Glomerular endothelial cell (primary cell): ENCODE data around the gene CPED1. TPM values are rescaled to one million over a fixed set of nuclear protein-coding genes. Genes with fewer than 3 reads are reported as not detected.
"Not testable (repeated sequence)": the region's sequence is repeated elsewhere in the genome, so short reads cannot be mapped to it uniquely, and the experiment has no call there.

ENCODE experiments used
- DNase-seq: peaks from one replicate; pipeline ENCODE4 v3.0.0-alpha.2; 2011; ENCODE audit warnings: low read depth, low spot score; ENCODE audit errors: extremely low read depth
- total RNA-seq: library from RNA; depleted of rRNA; stranded (reverse); fragments of >200 nt; gene quantifications from 2 replicates; pipeline ENCODE4 v1.2.3, GENCODE V29; 2015

CPED1 gene
- total RNA-seq, 1 donor from 2014 or later = 2.3 TPM

GRCh38 chr7:121301446-121302213, 313.1 kb downstream of the CPED1 start:
- DNase-seq = no peak

- no peak for DNase-seq
Measured at GRCh38 chr7:121302214-121302745, 313.8 kb downstream of the CPED1 start.

- DNase-seq = no peak
Measured at GRCh38 chr7:121303422-121304101, 315.1 kb downstream of the CPED1 start.

- DNase-seq = no peak
Measured at GRCh38 chr7:121304102-121304658, 315.7 kb downstream of the CPED1 start.

GRCh38 chr7:121305109-121305508, 316.6 kb downstream of the CPED1 start:
- DNase-seq = no peak

- no peak for DNase-seq
Measured at GRCh38 chr7:121306565-121306964, 318.1 kb downstream of the CPED1 start.

- no peak for DNase-seq
Measured at GRCh38 chr7:121307021-121307574, 318.6 kb downstream of the CPED1 start.

GRCh38 chr7:121313220-121313792, 324.8 kb downstream of the CPED1 start:
- DNase-seq = no peak

GRCh38 chr7:121313793-121314676, 325.5 kb downstream of the CPED1 start:
- DNase-seq = no peak

GRCh38 chr7:121315170-121315569, 326.7 kb downstream of the CPED1 start:
- not testable (repeated sequence) for DNase-seq

GRCh38 chr7:121322460-121322859, 333.9 kb downstream of the CPED1 start:
- no peak for DNase-seq

GRCh38 chr7:121323515-121324302, 335.2 kb downstream of the CPED1 start:
- DNase-seq = no peak

GRCh38 chr7:121327671-121328070, 339.2 kb downstream of the CPED1 start:
- DNase-seq = no peak

GRCh38 chr7:121328508-121329190, 340.1 kb downstream of the CPED1 start, which contains the start of gene WNT16:
Gene WNT16 (plus strand): TSS chr7:121329000. CDS start chr7:121329293, 293 bp downstream.
- no peak for DNase-seq

GRCh38 chr7:121329191-121330052, 340.9 kb downstream of the CPED1 start:
- DNase-seq = no peak

- DNase-seq = no peak
Measured at GRCh38 chr7:121330053-121330833, 341.7 kb downstream of the CPED1 start.

GRCh38 chr7:121331048-121331447, 342.5 kb downstream of the CPED1 start:
- no peak for DNase-seq
